GM18508 (cell line): ENCODE measurements around the gene BCL7C.

Experiments used
- ATAC-seq: cut with Tn5 transposase; IDR thresholded peaks from one replicate; pipeline ENCODE4 v1.9.1; 2021; ENCODE audit warnings: moderate number of reproducible peaks; ENCODE audit not compliant: insufficient read depth, unreplicated experiment

The BCL7C gene

DNA sequence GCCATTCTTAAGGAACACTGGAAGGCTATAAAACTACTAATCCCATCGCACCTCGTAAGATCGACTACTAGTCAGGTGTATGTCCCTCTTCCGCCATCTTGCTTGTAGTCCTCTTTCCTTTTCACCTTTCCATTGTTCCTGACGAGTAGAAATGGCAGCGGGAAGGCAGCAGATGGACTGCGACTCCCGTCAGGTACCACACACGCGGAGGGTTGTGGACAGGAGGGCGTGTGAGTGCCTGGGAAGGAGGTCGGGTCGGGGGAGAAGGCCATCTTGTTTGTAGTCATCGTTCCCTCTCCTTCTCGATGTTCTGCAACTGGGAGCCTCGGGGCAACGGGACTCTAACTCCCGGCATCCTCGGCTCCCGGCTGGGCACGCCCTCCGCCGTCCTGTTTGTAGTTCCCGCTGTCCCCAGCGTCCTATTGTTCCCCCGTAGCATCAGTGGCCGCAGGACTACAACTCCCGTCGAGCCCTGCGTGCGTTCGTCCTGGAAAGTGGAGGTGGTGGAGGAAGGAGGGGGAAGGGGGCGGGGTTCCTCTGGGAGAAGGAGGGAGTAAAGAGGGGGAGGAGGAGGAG is 29.2 kb upstream of the BCL7C start:
- peak; percentile 57 for ATAC-seq

- peak; percentile 60 for ATAC-seq
These were observed 28.6 kb upstream of the BCL7C start for GRCh38 chr16:30922420-30922959.

- ATAC-seq = no peak
These were observed 28.0 kb upstream of the BCL7C start for GRCh38 chr16:30921748-30922419.

DNA sequence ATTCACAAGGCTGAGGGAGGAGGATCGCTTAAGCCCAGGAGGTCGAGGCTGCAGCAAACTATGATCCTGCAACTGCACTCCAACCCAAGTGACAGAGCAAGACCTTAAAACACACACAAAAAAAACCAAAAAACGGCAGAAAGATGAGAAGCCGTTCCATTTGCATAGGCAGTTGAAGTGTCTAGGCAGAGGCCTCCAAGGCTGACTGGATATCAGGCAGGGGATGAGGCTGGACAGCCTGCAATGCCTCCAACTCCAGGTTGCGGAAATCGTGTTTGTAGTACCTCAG is 27.5 kb upstream of the BCL7C start:
- no peak for ATAC-seq

- ATAC-seq = no peak
These were observed 27.0 kb upstream of the BCL7C start for GRCh38 chr16:30920891-30921290.

DNA sequence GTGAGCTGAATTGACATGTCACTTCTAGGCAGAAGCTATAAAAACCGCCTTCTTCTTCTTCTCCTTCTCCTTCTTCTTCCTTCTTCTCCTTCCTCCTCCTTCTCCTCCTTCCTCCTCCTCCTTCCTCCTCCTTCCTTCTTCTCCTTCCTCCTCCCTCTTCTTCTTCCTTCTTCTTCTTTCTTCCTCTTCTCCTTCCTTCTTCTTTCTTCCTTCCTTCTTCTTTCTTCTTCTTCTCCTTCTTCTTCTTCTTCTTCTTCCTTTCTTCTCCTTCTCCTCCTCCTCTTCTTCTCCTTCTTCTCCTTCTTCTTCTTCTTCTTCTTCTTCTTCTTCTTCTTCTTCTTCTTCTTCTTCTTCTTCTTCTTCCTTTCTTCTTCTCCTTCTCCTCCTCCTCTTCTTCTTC is 24.7 kb upstream of the BCL7C start:
- no peak for ATAC-seq

DNA sequence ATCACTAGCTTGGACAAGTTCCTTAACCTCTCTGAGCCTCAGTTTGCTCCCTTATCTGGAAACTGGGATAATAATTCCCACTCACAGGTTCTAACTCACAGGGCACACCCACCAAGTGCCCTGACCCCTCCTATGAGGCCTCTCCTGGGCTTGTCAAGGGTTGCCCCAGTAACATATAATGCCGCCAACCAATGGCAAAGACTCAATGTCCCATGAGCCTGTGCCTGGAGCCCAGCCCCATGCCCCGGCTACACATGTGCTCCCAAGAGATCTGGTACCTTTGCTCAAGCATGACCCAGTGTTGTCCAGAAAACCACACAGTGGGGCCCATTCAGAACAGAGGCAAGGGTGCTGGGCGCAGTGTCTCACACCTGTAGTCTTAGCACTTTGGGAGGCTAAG is 21.0 kb upstream of the BCL7C start:
- no peak for ATAC-seq

DNA sequence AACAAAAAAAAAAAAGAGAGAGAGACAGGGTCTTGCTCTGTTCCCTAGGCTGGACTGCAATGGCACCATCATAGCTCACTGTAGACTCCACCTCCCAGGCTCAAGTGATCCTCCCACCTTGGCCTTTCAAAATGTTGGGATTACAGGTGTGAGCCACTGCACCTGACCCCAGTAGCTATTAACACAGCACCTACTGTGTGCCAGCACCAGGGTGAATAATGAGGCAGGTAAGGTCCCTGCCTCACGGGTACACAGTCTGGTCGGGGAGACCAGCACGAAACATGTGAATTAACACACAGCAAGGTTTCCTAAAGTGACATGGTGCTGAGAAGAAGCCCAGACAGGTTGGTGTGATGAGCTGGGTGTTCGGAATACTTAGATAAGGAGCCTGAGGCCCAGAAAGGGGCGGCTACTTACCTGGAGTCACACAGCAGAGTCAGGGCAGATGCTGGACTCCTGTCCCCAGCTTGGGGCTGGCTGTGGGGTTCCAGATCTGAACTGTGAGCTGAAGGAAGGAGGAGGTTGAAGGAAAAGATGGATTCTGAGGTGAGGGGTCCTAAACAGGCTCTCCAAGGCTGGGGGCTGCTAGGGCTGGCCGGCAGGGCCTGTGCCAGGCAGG is 19.0 kb upstream of the BCL7C start:
- no peak for ATAC-seq

DNA sequence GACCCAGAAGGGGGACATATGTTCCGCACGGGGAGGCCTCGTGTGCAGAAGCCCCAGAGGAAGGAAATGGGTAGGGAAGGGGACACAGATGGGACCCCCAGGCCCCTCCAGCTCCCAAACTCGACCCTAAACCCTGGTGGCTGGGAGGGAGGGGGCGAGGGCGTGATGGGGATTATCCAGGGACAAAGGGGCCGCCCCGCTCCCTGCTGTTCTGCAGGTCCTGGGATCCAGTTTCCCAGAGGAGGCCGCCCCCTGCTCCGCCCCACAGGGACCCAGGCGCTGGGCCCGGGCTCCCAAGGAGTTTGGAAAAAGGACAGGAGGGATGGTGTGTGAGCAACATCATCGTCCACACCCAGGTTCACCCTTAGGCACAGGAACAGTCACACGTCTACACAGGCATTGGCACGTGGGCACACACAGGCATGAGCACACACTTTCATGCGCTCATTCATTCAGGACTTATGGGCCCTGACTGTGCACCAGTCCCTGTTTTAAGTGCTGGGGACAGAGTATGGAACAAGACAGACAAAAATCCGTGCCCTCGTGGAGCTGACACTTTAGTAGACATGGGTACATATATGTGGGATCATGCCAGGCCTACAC is 16.7 kb upstream of the BCL7C start:
- ATAC-seq = no peak

DNA sequence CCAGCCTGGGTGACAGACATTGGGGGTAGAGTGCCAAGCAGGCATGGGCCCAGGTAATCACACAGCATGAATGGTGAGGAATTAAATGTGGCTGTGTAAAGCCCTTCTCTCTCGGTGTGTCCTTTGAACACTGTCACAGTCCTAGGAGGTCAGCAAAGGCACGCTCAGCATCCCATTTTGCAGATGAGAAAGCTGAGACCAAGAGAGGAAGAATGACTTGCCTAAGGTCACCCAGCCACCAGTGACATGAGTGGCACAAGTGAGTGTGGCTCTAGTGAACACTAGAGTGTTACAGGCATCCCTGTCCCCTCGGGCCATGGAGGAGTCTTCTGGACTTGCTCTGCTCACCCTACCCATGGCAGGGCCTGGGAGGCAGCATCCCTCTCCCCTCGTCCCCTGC is 13.2 kb upstream of the BCL7C start:
- no peak for ATAC-seq

GRCh38 chr16:30904114-30904780 is 10.4 kb upstream of the BCL7C start:
- no peak for ATAC-seq

DNA sequence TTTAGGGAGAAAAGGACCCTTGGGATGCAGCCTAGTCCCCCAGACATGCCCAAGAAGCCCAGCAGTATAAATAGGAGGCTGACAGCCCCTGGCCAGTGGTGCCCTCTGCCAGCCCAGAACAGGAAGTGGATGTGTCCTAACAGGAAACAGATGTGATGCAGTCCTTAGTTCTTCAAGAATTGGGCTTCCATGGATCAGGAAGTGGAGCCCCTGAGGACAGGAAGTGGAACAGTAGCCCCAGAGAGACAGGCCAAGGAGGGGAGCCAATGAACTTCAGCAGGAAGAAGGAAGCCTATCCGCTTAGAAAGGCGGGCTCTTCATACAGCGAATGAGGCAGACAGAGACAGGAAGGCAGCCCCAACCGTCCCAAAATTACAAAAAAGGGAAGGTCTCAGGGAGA is 9.7 kb upstream of the BCL7C start:
- no peak for ATAC-seq

DNA sequence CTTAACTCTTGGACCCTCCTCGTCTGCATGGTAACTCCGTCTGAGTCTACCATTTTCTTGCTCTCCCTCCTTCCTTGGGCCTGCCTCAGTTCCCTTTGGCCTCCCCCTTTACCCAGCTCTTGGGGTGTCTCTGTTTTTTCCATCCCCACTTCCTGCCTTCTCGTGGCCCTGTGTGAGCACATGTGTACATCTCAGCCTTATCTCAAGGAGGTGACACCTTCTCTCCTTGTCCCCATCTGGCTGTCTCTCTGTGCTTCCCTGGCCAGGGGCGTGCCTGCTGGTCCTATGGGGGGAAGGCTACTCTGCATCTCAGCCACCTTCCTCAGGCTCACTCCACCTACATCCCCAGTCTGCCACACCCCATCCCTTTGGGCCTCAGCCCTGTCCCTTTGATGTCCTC is 9.1 kb upstream of the BCL7C start:
- no peak for ATAC-seq

- no peak for ATAC-seq
These were observed 8.4 kb upstream of the BCL7C start for GRCh38 chr16:30902029-30902972.

- no peak for ATAC-seq
These were observed 7.5 kb upstream of the BCL7C start for GRCh38 chr16:30901201-30902028.

GRCh38 chr16:30900588-30900987 is 6.7 kb upstream of the BCL7C start:
- no peak for ATAC-seq

GRCh38 chr16:30899794-30900193 is 5.9 kb upstream of the BCL7C start:
- no peak for ATAC-seq

- ATAC-seq = no peak
These were observed 3.2 kb upstream of the BCL7C start for GRCh38 chr16:30896889-30897733.
